Activated CD4-positive, alpha-beta T cell treated with anti-CD3 and anti-CD28 coated beads, Interleukin-2, amount 50 U/mL, for 4 hours (primary cell): Measurements from ENCODE around the gene CHST15.
"Not testable (repeated sequence)": the region's sequence is repeated elsewhere in the genome, so short reads cannot be mapped to it uniquely, and the experiment has no call there.

ENCODE experiments used
- DNase-seq, 2 experiments: peaks; one replicate each; pipeline ENCODE4 v3.0.0-alpha.2; 2020

The CHST15 gene

DNA sequence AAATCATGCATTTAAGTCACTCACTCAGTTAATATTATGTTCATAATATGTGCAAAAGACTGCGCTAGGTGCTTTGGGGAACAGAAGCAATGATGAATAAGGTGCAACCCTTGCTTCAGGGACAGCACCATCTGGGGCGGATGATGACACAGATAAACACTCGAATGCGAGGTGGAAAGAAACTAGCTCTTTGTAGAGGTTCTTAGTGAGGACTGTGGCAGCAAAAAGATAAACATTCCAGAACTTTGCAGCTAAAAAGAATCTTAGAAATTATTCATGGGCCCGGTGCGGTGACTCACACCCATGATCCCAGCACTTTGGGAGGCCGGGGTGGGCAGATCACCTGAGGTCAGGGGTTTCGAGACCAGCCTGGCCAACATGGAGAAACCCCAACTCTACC lies 29.8 kb upstream of the CHST15 start:
- no peak for DNase-seq

DNA sequence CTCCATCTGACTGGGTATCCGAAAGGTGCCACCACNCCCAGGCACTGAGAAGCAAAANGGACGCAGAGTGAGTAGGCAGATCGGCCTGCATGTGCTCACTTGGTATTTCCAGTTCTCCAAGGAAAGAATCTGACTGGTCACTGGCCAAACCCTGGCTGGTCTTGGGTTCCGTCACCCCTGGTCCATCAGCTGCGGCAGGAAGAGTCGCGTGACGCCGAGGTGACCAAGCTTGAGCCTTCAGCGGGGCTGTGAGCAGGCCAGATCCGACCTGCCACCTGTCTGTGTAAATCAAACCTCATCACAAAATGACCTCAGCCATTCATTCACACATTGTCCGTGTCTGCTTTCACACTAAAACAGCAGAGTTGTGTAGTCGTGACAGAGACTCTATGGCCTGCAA lies 28.8 kb upstream of the CHST15 start:
- no peak for DNase-seq

DNA sequence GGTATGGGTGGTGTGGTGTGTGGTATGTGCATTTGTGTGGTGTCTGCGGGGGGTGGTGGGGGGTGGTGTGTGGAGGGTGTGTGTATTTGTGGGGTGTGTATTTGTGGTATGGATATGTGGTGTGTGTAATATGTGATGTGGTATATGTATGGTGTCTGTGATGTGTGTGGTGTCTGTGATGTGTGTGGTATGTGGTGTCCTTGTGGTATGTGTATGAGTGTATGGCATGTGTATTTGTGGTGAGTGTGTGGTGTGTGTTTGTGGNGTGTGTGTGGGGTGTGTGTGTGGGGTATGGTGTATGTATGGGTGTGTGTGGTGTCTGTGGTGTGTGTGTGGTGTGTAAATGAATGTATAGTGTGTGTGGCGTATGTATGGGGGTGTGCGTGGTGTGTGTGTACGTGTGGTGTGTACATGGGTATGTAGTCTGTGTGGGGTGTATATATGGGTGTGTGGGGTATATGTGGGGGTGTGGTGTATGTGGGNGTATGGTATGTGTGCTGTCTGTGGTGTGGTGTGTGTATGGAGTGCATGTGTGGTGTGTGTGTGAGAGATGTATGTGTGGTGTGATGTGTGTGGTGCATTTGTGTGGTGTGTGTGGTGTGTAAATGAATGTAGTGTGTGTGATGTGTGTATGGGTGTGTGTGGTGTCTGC lies 27.1 kb upstream of the CHST15 start:
- DNase-seq: no peak

DNA sequence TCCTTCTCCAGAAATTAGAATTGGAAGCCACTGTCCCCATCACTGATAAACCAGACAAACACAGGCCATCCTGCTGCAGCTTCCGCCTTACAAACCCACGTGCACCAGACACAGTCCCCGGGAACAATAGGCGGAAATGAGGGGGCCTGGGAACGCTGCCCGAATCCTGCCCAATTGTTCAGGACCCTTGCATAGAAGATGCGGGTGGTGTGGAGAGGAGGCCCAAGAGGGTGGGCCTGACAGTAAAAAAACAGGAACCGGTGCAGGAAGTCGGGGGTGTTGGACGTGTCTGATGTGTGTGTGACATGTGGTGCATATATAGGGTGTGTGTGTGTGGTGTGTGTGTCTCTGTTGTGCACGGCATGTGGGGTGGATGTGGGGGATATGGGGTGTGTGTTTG lies 26.5 kb upstream of the CHST15 start:
- no peak for DNase-seq

DNA sequence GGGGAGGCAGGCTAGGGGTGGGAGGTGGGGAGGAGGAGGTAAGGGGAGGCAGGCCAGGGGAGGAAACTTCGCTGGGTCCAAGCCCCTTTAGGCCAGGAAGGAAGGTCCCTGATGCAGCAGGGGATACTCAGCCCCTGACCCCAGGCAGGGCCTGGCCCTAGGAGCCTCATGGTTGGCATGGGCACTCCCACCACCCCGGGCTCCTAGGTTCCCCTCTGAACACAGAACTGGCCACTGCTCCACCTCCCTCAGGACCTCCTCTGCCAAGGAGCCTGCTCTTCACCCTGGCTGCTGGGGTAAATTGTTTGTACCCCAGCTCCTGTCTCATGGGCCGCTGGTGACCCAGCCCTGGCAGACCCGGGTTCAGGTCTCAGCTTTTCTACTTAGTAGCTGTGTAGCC lies 25.8 kb upstream of the CHST15 start:
- DNase-seq: no peak

DNA sequence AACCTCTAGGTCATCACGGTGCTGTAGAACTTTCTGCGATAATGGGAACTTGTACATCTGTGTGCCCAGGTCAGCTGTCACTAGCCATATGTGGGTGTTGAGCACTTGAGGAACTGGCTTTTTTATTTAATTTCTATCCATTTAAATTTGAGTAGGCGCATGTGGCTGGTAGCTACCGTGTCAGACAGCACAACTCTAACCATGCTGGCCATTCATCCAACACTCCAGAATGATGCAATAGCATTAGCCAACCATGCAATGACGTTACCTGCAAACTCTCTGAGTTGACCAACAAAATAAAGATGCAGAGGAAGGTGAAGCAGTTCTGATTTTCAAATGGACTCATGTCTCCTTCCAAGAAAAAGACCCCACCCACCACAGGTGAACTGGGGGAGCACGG lies 24.4 kb upstream of the CHST15 start:
- DNase-seq: no peak

DNA sequence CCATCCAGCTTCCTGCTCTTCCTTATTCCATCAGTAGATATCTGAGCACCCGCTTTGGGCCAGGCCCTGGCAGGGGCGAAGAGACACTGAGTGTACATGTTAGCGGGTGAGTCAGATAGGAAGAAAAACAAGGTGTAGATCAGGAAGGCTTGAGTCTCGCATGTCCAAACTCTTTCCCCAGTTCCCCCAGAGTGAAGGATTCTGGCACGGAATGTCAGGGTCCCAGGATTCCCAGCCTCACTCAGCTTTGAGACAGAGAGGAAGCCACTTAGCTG lies 24.1 kb upstream of the CHST15 start:
- DNase-seq: no peak

DNA sequence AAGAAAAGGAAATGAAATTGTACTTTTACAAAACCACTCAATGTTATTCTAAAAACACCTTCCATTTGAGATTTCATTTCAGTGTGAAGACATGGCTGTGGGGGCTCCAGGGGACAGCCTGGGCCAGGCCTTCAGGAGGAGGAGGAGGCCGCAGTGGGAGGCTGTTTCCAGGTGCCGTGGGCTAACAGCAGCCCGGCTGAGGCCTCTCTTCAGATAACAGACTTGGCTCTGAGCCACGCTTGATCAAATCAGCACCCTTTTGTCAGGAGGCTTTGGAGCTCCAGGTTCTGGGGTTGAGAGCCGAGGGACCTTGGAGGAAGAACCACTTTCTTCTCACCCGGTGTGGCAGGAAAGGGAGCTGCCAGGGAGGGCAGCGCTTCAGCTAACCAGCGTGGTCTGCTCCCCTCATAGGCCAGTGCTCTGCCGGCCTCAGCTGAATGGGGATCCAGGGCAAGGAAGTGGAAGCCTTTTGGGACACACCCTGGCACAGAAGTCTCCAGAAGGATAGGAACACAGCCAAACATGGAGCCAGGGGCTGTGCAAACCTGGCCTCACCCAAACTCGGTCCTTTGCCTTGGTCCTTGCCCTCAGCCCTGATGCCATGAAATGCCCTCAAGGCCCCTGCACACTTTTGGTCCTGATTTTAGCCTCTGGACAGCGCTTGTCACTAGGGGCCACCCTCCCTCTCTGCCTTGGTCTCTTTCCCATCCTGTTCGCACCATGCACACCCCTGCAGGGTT lies 23.5 kb upstream of the CHST15 start:
- DNase-seq: no peak

DNA sequence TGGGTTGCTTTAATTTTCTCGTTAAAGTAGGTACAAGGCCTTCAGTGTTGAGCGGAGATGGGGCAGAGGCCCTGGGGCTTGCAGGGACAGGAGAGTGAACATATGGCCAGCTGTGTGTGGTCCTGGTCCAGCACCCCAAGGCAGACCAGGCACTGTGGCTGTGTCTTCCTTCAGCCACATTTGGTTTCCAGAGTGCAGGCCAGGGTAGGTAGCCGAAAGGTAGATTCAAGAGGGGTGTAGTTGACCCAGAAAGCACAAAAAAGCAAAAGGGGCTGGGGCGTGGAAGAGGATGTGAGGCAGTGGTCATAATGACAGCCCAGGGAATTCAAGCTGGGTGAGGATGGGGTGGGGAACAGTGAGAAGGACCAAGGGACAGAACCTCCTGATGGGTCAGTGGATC lies 21.3 kb upstream of the CHST15 start:
- no peak for DNase-seq

DNA sequence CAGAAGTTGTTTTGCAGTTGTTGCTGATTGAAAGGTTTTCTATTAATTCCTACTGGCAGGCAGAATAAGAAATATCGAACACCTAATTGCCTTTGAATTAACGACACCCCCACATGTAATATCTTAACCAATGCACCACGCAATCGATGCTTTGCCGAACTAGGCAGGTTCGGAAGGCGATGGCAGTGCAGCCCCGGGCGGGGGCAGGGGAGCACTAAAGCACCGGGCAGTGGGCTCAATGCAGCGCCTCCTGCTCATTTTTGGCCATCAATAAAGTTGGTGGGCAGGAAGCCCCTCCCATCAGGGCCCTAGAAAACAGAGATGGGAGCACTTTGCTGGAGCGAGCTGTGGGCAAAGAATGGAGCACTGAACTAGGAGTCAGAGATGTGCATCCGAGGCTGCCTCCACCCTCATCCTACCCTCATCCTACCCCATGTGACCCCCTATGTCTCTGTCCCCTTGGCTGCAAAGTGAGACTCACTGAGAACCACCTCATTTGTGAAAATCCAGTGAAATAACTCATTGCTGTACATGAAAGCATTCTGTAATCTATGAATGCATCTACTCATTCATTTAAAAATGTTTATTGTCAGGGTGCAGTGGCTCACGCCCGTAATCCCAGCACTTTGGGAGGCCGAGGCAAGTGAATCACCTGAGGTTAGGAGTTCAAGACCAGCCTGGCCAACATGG lies 19.6 kb upstream of the CHST15 start:
- DNase-seq: no peak

DNA sequence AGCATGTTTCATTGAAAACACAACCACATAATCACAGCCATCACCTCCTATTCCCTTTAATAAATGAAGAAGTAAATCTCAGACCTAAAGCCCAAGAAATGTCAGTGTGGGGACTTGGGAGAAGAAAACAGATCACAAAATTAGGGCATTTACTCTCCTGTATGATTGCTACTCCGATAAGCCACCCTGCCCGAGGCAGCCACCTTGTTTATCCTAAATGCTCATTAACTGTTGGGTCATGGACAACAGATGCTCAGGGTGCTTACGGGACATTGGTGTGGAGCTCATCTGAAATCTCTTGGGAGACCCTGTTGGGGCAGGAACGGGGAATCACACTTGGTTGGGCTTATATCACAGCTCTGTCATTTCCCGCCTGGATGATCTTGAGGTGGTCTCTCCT lies 17.5 kb upstream of the CHST15 start:
- no peak for DNase-seq

DNA sequence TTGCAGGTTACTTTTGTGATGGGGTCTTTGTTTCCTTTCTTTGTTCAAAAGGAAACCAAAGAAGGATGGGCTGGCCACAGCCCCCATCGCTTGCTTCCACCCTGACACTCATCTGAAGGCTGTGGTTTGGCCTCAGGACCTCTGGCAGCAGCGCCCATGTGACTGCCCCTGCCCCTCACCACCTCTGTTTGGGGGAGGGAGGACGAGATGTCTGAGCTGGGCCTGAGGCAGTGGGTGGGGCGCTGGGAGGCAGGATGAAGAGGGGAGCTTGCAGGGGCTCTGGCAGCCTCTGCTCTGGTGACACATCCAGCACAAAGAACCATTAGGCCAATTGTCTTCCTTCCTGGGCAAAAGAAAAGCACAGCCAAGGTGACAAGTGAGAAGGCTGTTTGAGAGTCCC lies 15.9 kb upstream of the CHST15 start:
- DNase-seq: no peak

DNA sequence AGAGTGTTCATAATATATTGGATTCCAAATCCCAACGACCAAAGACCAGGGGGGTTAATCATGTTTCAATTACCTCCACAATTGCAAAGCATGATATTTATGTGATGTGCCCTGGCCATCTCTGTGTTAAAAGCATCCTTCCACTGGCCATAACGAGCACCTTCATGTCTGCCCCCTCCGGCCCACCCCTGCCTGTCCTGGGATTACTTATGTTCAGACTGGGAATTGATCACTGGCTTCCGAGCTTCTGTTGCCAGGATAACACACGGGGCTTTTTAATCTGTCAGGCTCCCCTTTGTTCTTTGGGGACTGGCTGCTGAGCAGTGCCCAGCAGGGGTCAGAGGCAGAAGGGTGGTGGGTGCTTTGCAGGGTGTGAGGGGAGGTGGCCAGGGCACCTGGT lies 13.7 kb upstream of the CHST15 start:
- no peak for DNase-seq

DNA sequence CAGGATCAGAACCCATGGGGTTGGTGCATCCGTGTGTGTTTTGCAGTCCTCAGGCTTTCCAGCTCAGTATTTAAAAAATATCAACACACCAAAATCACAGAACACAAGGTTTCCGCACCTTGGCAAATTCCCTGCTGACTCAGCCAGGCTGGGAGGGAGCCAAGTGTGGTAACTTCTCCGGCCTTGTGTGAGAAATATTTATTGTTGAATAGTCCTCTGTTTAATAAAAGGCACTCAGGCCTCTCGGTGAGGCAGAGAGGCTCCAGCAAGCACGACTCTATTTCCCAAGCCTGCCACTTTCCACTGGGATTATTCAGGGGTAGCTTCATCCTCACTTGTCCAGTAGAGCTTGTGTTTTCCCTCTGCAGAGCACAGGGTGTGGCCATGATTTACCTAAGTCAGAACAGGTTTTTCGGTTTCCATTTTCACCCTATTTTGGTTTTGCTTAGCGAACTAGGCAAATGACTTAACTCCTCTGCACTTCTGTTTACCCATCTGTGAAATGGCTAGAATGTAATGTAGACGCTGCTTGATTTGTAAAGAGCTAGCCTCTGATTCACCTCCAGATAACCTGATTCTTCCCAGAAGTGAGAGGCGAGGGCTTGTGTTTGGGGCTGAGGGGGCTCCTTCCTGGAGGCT lies 13.0 kb upstream of the CHST15 start:
- no peak for DNase-seq

DNA sequence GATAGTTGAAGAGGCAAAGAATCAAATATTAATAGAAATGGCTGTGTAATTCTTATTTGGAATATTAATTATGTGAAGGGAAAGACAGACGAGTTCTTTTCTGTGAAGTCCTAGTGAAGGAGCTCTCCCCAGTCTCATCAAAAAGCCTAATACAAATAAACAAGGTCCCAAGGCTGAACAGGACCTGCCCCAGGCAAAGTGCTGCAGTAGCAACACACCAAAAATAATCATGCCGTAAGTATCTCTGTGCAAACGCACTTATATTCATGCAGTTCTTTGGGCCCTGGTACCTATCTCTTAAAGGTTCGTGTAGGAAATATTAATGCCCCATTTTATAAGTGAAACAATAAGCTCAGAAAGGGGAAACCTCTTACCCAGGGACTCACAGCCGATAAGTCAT lies 12.2 kb upstream of the CHST15 start:
- no peak for DNase-seq

DNA sequence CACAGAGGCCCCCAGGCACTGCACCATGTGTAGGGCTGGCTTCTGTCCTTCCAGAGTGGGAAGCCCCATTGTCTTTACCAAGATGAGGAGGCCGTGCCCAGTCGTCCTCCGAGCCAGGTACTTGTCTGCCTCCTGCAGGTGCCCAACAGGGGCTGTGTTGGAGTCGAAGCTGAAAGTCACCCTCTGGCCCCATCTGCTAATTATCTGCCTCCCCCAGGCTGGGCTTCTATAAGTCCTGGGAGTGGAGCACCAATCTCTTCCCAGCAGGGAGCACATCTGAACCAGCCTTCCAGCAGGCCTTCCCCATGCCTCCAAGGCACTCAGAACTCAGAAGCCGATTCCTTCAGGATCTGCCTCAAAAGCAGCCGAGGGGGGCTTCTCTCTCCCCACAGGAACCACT lies 11.6 kb upstream of the CHST15 start:
- DNase-seq: no peak

DNA sequence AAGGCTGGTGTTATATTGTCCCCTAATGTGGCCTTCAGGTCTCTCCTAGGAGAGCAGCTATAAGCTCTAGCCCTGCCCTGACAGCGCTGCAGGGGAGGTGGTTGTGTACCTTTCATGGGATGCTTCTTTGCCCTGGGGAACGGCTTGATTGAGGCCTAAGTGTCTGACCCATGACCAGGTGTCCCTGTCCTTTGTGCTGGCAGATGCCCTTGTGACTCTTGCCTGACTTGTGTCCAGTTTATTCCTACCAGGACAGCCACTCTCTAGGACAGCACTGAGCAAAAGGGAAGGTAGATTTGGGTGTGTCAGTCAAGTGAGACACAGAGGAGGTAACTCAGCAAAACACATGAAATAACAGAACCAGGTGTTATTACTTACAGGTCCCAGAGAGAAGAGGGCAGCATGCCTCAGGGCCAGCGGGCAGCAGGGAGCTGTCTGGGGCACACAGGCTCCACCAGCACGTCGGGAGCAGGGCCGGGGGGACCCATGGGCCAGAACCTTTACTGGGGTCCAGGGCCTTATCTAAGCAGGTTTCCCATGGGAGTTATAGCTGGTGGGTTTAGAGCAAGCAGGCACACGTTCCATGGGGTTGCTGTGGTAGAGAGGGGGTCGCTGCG lies 10.7 kb upstream of the CHST15 start:
- no peak for DNase-seq

DNA sequence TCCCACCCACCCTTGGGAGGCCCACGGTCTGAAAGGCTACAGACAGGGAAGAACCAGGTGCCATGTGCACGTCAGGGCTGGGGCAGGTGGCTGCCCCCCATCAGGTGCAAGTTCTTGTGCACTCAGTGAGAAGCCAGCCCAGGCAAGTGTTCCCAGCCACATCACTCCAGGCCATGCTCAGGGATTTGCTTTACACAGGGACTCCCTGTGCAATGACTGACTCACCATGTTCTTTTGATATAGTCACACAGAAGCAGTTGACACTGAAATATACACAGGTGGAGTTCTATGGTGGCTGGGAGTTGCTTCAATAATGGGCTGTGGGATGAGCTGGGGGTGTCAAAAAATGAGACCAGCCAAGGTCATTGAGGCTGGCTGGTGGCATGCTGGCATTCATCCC lies 8.0 kb upstream of the CHST15 start:
- no peak for DNase-seq

DNA sequence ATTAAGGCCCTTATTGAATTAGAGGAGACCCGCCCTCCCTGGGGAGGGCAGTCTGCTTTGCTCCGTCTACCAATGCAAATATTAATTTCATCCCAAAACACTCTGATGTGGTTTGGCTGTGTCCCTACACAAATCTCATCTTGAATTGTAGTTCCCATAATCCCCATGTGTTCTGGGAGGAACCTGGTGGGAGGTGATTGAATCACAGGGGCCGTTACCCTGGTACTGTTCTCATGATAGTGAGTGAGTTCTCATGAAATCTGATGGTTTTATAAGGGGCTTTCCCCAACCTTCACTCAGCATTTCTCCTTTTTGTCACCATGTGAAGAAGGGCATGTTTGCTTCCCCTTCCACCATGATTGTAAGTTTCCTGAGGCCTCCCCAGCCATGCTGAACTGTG lies 7.3 kb upstream of the CHST15 start:
- DNase-seq: not testable (repeated sequence)

DNA sequence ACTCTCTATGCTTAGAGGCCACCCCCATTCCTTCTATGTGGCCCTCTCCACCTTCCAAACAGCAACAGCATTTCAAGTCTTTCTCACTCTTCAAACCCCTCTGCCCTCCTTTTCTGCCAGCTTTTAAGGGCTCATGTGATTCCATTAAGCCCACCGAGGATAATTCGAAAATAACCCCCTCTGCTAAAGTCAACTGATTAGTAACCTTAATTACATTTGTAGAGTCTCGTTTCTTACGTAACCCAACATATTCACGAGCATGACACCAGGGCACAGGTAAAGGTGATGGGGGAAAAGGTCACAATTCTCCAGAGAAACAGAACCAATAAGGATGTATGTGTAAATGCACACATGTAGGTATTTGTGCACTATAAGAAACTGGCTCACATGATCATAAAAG lies 6.7 kb upstream of the CHST15 start:
- no peak for DNase-seq

DNA sequence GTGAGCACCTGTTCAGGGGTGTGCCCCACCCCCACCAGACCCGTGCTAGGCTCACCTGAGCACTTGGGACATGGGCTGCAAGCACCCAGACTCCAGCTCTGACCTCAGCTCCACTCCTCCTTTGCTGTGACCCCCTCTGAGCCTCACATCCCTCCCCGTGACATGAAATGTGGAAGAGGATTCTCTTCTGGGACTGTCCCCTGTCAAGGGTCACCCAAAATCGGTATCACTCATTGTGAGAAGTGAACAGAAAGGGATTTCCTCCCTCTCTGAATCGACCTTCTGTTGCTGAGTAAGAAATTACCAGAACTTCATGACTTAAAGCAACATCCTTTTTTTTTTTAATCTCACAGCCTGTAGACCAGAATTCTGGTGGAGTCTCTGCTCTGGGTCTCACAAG lies 6.2 kb upstream of the CHST15 start:
- no peak for DNase-seq

DNA sequence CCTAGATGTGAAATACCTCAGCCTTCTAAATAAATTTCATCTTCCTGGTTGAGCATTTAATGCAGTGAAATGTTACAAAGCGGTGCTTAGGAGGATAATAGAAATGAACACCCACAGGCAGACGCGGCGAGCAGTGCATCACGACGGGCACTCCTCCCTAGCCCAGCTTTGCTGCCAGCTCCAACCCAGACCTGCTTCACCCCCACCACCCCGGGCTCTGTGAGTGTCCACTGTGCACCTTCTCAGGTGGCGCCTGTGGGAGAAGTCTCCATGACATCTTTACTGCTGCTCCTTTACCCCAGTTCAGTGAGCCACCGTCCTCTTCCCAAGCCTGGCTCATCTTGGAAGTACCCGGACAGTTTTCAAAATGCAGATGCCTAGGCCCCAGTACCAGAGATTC lies 5.2 kb upstream of the CHST15 start:
- DNase-seq: no peak

DNA sequence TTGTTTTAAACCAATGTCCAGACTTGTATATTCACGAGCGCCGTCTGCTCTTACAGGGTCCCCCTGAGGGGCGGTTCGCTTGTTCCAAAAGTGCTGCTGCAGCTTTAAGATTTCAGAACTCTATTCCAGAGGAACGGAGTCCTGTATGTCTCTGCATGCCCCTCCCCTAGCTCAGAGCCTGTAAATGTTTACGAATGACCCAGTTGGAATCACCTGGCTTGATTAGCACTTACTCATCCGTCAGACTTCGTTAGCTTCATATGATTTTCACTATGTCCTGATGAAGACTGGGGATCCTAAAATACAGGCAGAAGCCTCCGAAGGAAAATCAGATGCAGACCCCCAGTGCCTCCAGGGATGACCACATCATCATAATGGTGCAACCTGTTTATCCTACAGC lies 4.5 kb upstream of the CHST15 start:
- no peak for DNase-seq

DNA sequence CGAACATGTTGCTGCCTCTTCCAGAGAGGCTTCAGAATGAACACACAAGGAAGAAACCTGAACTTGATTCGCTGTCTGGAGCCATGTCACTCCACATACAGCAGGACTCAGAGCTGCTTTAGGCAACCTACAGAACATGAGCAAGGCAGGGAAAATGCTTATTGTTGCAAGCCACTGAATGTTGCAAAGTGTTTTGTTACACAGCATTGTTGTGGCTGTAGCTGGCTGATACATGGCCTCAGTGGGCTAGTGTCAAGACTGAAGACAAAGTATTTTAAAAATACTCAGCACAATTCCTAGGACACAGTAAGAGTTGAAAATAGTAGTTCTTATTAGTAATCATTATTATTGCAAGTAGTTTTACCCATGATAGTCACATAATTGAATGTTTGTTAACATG lies 3.1 kb upstream of the CHST15 start:
- DNase-seq: no peak
